ENCODE data around the gene TRIM54. TPM values are rescaled to one million over a fixed set of nuclear protein-coding genes. Genes with fewer than 3 reads are reported as not detected.

TRIM54 gene
- total RNA-seq, 2 experiments from 2014 or later = not detected

- ChIA-PET POLR2A (no interaction called here), CTCF (interaction anchor here (1.1 kb wide), 1 partner anchor 28 kb away, joined by 4 read pairs; no protein-coding TSS in a partner anchor)
- Histone ChIP-seq H3K27me3 (ENCODE audit: control insufficient read depth in 1 of 2, insufficient read depth in 2 of 2, low read length in 2 of 2) (peaks cover 24 to 27% of the 10 kb centered on the region in 2 experiments), H3K9me3 (ENCODE audit: control insufficient read depth in 1 of 2, insufficient read depth in 1 of 2, low read length in 2 of 2) (peaks cover 0 to 10% of the 10 kb centered on the region in 2 experiments), H3K4me1 (ENCODE audit: insufficient read depth, low read length) (peaks cover 20% of the 10 kb centered on the region), H3K27ac (ENCODE audit: low read depth in 1 of 2, low read length in 2 of 2) (no peak overlapping the region), H3K36me3 (ENCODE audit: insufficient read depth, low read length) (peaks cover 10% of the 10 kb centered on the region), H3K4me3 (ENCODE audit: low read length) (no peak overlapping the region)
- intact Hi-C loops (cut with DNase I, micrococcal nuclease) = no loop called here
- TF ChIP-seq CTCF (IDR thresholded peaks at IDR 0.05) = no peak
- H3K4me1 Mint-ChIP-seq (ENCODE audit: low read depth) = peaks cover 8% of the 10 kb centered on the region
- no peak overlapping the region for H3K27ac Mint-ChIP-seq
- H3K36me3 Mint-ChIP-seq (ENCODE audit: low read depth) = peaks cover 19% of the 10 kb centered on the region
- H3K4me3 Mint-ChIP-seq = no peak overlapping the region
- DNase-seq (no peak), ATAC-seq (ENCODE audit: poor library complexity) (no peak)
- no peaks in the 10 kb centered on the region for H3K9me3 Mint-ChIP-seq
- H3K27me3 Mint-ChIP-seq = peaks cover 31% of the 10 kb centered on the region
Observed at GRCh38 chr2:27307545-27308358, 25.5 kb downstream of the TRIM54 start.

- peaks cover 19% of the 10 kb centered on the region for H3K36me3 Mint-ChIP-seq (ENCODE audit: low read depth)
Observed at GRCh38 chr2:27308359-27308881, 26.2 kb downstream of the TRIM54 start, which contains the start of gene UCN. Gene UCN, minus strand, starts transcription at chr2:27308445. Its CDS starts 550 bp downstream, at chr2:27307895.

GRCh38 chr2:27309651-27310050, 27.4 kb downstream of the TRIM54 start:
- H3K27ac Mint-ChIP-seq = no peak overlapping the region
- POLR2A ChIA-PET = interaction anchor here (0.9 kb wide), 1 partner anchor 13 kb away, joined by 3 read pairs; no protein-coding TSS in a partner anchor

More at GRCh38 chr2:27308359-27308881, 26.2 kb downstream of the TRIM54 start, which contains the start of gene UCN:
- H3K27me3 Mint-ChIP-seq = peaks cover 30% of the 10 kb centered on the region
- CTCF ChIA-PET = interaction anchor here (1.1 kb wide), 1 partner anchor 29 kb away, joined by 4 read pairs; no protein-coding TSS in a partner anchor
- no peak within 1 kb of the TSS for H3K27ac ChIP-seq (ENCODE audit: low read depth in 1 of 2, low read length in 2 of 2)
- POLR2A ChIA-PET = no interaction called here
- intact Hi-C loops (cut with DNase I, micrococcal nuclease) = no loop called here
- H3K4me3 Mint-ChIP-seq = no peak within 1 kb of the TSS
- ATAC-seq (ENCODE audit: poor library complexity) (no peak), DNase-seq (peak in 1 of 14 experiments; percentile 20)
- H3K36me3 ChIP-seq (ENCODE audit: insufficient read depth, low read length) = peaks cover 10% of the 10 kb centered on the region
- H3K4me3 ChIP-seq (ENCODE audit: low read length) = no peak within 1 kb of the TSS
- H3K9me3 Mint-ChIP-seq = no peaks in the 10 kb centered on the region
- H3K4me1 Mint-ChIP-seq (ENCODE audit: low read depth) = peaks cover 1% of the 10 kb centered on the region
- peaks cover 0 to 10% of the 10 kb centered on the region in 2 experiments for H3K9me3 ChIP-seq (ENCODE audit: control insufficient read depth in 1 of 2, insufficient read depth in 1 of 2, low read length in 2 of 2)
- no peak within 1 kb of the TSS for H3K27ac Mint-ChIP-seq
- peaks cover 14% of the 10 kb centered on the region for H3K4me1 ChIP-seq (ENCODE audit: insufficient read depth, low read length)
- no peak for TF ChIP-seq CTCF (IDR thresholded peaks at IDR 0.05)
- H3K27me3 ChIP-seq (ENCODE audit: control insufficient read depth in 1 of 2, insufficient read depth in 2 of 2, low read length in 2 of 2) = peaks cover 24 to 27% of the 10 kb centered on the region in 2 experiments

More at GRCh38 chr2:27309651-27310050, 27.4 kb downstream of the TRIM54 start:
- H3K4me3 ChIP-seq (ENCODE audit: low read length) = no peak overlapping the region
- no peak overlapping the region for H3K4me3 Mint-ChIP-seq
- H3K27ac ChIP-seq (ENCODE audit: low read depth in 1 of 2, low read length in 2 of 2) = no peak overlapping the region
- CTCF ChIA-PET = no interaction called here
- peaks cover 0 to 10% of the 10 kb centered on the region in 2 experiments for H3K9me3 ChIP-seq (ENCODE audit: control insufficient read depth in 1 of 2, insufficient read depth in 1 of 2, low read length in 2 of 2)
- peaks cover 14% of the 10 kb centered on the region for H3K4me1 ChIP-seq (ENCODE audit: insufficient read depth, low read length)
- H3K4me1 Mint-ChIP-seq (ENCODE audit: low read depth) = no peaks in the 10 kb centered on the region
- H3K36me3 Mint-ChIP-seq (ENCODE audit: low read depth) = peaks cover 19% of the 10 kb centered on the region
- no peaks in the 10 kb centered on the region for H3K9me3 Mint-ChIP-seq
- ATAC-seq (ENCODE audit: poor library complexity) = no peak
- TF ChIP-seq CTCF (IDR thresholded peaks at IDR 0.05) = no peak
- no peak for DNase-seq
- intact Hi-C loops (cut with DNase I, micrococcal nuclease) = no loop called here
- H3K36me3 ChIP-seq (ENCODE audit: insufficient read depth, low read length) = peaks cover 10% of the 10 kb centered on the region
- H3K27me3 Mint-ChIP-seq = peaks cover 22% of the 10 kb centered on the region
- peaks cover 24 to 26% of the 10 kb centered on the region in 2 experiments for H3K27me3 ChIP-seq (ENCODE audit: control insufficient read depth in 1 of 2, insufficient read depth in 2 of 2, low read length in 2 of 2)
